Stimulated activated CD4-positive, alpha-beta T cell treated with anti-CD3 and anti-CD28 coated beads, Interleukin-1b, Interleukin-23, amount 100 ng/mL, for 1 hour (primary cell): ENCODE data around the gene PPP1R12B.

Source experiments
- DNase-seq, 2 donors: peaks; one replicate each; pipeline ENCODE4 v3.0.0-alpha.2; 2020; ENCODE audit warnings: low read depth in 2 of 2

Gene PPP1R12B, protein sequence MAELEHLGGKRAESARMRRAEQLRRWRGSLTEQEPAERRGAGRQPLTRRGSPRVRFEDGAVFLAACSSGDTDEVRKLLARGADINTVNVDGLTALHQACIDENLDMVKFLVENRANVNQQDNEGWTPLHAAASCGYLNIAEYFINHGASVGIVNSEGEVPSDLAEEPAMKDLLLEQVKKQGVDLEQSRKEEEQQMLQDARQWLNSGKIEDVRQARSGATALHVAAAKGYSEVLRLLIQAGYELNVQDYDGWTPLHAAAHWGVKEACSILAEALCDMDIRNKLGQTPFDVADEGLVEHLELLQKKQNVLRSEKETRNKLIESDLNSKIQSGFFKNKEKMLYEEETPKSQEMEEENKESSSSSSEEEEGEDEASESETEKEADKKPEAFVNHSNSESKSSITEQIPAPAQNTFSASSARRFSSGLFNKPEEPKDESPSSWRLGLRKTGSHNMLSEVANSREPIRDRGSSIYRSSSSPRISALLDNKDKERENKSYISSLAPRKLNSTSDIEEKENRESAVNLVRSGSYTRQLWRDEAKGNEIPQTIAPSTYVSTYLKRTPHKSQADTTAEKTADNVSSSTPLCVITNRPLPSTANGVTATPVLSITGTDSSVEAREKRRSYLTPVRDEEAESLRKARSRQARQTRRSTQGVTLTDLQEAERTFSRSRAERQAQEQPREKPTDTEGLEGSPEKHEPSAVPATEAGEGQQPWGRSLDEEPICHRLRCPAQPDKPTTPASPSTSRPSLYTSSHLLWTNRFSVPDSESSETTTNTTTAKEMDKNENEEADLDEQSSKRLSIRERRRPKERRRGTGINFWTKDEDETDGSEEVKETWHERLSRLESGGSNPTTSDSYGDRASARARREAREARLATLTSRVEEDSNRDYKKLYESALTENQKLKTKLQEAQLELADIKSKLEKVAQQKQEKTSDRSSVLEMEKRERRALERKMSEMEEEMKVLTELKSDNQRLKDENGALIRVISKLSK

GRCh38 chr1:202348509-202349205 is at the start of gene PPP1R12B:
TSS of gene PPP1R12B (plus strand) at chr1:202348699. CDS start at chr1:202348852, 153 bp downstream.
- peak; percentile 84 to 90 for DNase-seq

- no peak for DNase-seq
These were observed 46.3 kb upstream of the PPP1R12B start for GRCh38 chr1:202302166-202302565.

- no peak for DNase-seq
These were observed 44.1 kb upstream of the PPP1R12B start for GRCh38 chr1:202304375-202304774.

DNA sequence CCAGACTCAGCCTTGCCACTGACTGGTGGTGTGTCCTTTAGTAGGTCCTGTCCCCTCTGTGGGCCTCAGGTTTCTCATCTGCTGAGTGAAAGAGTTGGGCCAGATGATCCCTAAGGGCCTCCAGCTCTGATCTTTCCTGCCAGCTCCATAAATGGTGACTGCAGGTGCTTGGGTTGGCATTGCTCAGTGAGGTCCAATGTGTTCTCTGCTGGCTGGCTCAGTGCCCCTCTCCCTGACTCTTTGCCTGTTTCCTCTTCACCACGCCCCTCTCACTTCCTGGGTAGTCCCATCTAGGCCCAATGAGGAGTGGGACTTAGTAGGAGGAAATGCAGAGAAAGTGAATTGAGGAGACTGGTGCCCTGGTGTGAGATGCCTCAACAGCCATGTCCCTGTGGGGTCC is 43.3 kb upstream of the PPP1R12B start:
- no peak for DNase-seq

DNA sequence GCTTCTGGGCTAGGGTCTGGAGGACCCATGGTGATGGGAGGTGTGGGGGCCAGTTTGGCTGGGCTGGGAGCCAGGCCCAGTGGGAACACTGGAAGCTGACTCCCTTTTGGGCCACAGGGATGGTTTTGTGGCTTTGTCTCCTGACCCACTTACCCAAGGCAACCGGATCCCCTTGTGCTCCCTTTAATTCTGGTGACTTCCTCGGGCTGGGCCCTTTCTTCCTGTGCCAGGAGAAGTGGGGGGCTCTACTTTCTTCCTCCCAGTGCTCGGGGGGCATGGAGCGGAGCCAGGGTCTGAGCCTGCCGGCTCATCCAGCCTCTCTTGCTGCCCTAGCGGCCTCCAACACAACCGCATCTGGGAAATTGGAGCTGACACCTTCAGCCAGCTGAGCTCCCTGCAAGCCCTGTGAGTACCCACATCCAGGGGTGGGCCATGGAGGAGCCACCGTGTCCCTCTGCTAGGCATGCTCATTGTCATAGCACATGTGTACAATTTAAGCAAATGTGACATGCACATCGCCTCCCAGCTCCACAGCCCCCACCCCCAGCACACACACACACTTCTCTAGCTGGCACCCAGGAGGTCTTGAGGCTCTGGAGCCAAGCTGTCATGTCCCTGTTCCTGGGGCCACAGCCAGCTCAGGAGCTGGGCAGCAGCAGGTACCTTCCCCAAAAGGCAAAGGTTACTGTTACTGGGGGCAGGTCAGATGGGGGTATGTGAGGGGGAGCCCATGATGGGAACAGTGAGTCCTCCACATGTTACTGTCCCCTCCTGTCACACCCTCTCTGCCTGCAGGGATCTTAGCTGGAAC is 41.8 kb upstream of the PPP1R12B start:
- no peak for DNase-seq

GRCh38 chr1:202310071-202310725 is 38.3 kb upstream of the PPP1R12B start:
- DNase-seq, result no peak

DNA sequence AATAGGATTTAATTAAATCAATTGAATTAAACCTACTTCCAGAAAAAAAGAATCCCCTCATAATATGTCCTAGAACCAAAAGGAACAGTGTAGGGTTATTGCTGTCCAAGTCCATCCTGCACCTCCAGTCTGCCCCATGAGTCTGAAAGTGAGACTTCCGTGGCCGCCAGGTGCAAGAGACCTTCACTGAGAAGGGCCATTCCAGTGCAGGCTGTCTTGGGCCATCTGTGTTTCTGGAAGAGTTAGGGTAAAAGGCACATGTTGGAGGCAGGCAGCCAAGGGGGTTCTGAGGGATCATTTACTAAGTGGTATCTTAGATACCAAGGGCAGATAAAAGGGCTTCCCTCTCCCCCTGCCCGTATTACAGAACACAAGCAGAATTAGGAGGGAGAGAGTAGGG is 37.8 kb upstream of the PPP1R12B start:
- no peak for DNase-seq

DNA sequence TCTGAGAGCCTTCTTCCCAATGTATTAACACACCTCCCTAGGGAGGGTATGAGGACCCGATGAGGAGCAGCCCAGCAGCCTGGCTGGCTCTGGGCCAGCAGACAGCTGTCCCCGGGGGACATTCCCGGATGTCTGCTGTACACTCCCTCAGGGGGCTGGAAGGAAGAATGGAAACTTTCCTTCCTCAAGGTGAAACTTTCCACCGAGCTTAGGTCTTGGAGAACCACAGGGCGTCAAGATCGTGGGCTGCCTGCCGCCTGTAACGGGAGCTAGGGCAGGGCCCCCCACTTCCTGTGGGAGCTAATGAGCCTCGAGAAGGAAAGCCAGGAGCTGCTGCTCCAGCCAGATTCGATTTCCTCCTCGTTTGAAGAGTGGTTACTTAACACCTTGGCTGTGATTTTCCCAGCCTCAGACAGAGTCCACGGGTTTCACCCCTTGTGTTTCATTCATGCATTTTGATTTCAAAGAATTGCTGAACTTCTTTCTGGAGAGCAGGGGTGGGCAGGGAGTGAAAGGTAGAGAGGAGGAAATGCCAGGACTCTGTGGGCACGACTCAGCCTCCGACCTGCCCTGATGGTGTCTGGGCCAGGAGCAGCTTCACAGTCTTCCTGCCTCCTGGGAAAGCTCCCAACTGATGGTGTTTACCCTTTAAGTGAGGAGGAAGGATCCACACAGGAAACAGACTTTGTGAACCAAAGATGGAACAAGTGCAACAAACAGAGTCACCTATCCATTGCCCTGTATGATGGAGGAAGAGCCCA is 36.4 kb upstream of the PPP1R12B start:
- DNase-seq, result no peak

- DNase-seq, result peak; percentile 50 to 53
These were observed 32.8 kb upstream of the PPP1R12B start for GRCh38 chr1:202315576-202316168.

DNA sequence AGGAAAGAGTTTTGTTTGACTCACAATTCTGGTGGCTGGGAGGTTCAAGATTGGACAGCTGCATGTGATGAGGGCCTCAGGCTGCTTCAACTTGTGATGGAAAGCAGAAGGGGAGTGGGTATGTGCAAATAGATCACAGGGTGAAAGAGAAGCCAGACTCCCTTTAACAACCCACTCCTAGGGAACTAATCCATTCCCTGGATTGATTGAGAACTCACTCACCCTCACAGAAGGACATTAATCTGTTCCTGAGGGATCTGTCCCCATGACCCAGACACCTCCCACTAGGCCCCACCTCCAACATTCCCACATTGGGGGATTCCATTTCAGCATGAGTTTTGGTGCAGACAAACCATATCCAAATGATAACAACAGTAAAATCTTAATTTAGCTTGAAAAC is 32.3 kb upstream of the PPP1R12B start:
- DNase-seq, result no peak

- no peak for DNase-seq
These were observed 30.3 kb upstream of the PPP1R12B start for GRCh38 chr1:202317941-202318925.

- DNase-seq, result no peak
These were observed 29.0 kb upstream of the PPP1R12B start for GRCh38 chr1:202319381-202320080.

DNA sequence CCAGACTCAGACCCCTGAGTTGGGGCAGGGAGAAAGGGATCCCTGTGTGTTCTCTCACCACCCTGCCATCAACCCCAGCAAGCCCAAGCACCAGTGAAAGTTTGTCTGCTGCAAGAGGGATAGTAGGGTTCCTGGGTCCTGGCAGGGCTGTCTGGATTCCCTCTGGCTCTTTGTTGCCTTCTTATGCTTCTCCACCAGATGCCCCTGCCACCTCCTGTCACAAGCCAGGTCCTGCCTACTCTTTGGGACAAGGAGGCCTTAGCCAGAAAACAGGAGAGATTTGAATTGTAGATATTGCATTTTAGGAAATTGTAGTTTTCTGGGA is 28.5 kb upstream of the PPP1R12B start:
- DNase-seq, result no peak

DNA sequence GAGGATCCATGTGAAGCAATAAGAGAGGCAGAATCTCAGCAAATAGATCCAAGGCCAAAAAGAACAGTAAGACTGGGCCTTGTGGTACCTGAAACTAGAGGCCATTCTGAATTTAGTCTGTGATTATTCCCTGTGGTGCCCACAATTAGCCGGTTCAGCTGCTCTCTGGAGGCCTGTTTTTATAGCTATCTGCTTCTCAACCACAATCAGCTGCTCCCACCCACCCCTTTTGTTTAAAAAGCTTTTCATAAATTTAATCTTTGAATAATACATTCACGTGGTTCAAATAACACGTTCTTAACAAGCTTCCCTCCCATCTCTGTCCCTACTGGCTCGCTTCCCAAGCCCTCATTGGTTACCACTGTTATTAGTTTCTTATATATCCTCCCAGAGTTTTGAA is 24.8 kb upstream of the PPP1R12B start:
- no peak for DNase-seq

- no peak for DNase-seq
These were observed 23.9 kb upstream of the PPP1R12B start for GRCh38 chr1:202324646-202325045.

GRCh38 chr1:202329891-202330290 is 18.6 kb upstream of the PPP1R12B start:
- DNase-seq, result no peak

DNA sequence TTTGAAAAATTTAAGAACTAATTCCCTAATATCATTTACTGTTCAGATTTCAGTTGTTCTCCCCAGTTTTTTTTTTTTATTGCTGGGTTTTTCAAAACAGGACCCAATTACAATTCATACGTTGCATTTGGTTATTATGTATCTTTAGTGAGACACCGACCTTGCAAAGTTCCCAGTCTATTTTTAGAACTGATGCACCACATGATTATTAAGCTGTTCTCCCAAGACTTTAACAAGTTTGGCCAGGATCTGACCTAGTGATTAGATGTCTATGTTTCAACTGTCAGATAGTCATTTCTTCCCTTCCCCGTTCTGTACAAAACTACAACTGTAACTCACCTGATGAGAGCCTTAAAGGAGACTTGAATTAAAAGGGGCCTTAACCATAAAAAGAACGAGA is 14.6 kb upstream of the PPP1R12B start:
- no peak for DNase-seq
